ENCODE measurements around the gene MRPL33. TPM values are rescaled to one million over a fixed set of nuclear protein-coding genes. Genes with fewer than 3 reads are reported as not detected.

MRPL33 gene
- total and polyA plus RNA-seq, 2 of the 13 experiments (the other 11 are each of a cell fraction or from before 2014, with no cell fraction given): 69.7 to 218 TPM

GRCh38 chr2:27752551-27753237 lies 18.8 kb upstream of the MRPL33 start (continued):
- TF ChIP-seq ZBTB25 (CRISPR knock-in tag; IDR thresholded peaks at IDR 0.05): 0 out of 2 replicates have a peak, but pooled peaks have one; percentile 31
- TF ChIP-seq ZNF577 (CRISPR knock-in tag; IDR thresholded peaks at IDR 0.05; ENCODE audit: borderline replicate concordance, low read depth): no peak
- no peak for TF ChIP-seq ARNT (IDR thresholded peaks at IDR 0.05)
- no peak for TF ChIP-seq ZNF597 (CRISPR knock-in tag; IDR thresholded peaks at IDR 0.05)
- TF ChIP-seq SATB2 (CRISPR knock-in tag; IDR thresholded peaks at IDR 0.05): peak; percentile 58; the same call in 1 of the 2 replicates
- TF ChIP-seq NFE2L2 (IDR thresholded peaks at IDR 0.05; ENCODE audit: low read length): no peak
- peak; percentile 68 for TF ChIP-seq ASH2L (IDR thresholded peaks at IDR 0.05; ENCODE audit: insufficient read length, low read depth, low read length)
- TF ChIP-seq AKAP8 (CRISPR knock-in tag; IDR thresholded peaks at IDR 0.05): no peak
- TF ChIP-seq HNF1B (CRISPR knock-in tag; IDR thresholded peaks at IDR 0.05): 0 out of 2 replicates have a peak, but pooled peaks have one; percentile 42
- peak; percentile 28; the same call in 1 of the 2 replicates for TF ChIP-seq NFIC (IDR thresholded peaks at IDR 0.05; ENCODE audit: low read length)
- no peak for TF ChIP-seq LBX2 (CRISPR knock-in tag; IDR thresholded peaks at IDR 0.05; ENCODE audit: borderline replicate concordance)
- no peak for TF ChIP-seq CCAR2 (optimal IDR thresholded peaks at IDR 0.05; ENCODE audit: low read depth, low read length)
- no peak for TF ChIP-seq TBP (CRISPR knock-in tag; IDR thresholded peaks at IDR 0.05)
- TF ChIP-seq POLR2AphosphoS2 (IDR thresholded peaks at IDR 0.05; ENCODE audit: low read depth, low read length): no peak
- no peak for TF ChIP-seq SP140L (CRISPR knock-in tag; IDR thresholded peaks at IDR 0.05; ENCODE audit: borderline replicate concordance)
- no peak for TF ChIP-seq NBN (conservative IDR thresholded peaks at IDR 0.05)
- no peak for TF ChIP-seq FLYWCH1 (CRISPR knock-in tag; IDR thresholded peaks at IDR 0.05)
- no peak for TF ChIP-seq THRA (CRISPR knock-in tag; IDR thresholded peaks at IDR 0.05; ENCODE audit: borderline replicate concordance)
- no peak for TF ChIP-seq KAT2B (IDR thresholded peaks at IDR 0.05; ENCODE audit: borderline replicate concordance, low read depth, low read length)
- TF ChIP-seq MAFG (CRISPR knock-in tag; IDR thresholded peaks at IDR 0.05): no peak
- TF ChIP-seq HOXD1 (CRISPR knock-in tag; IDR thresholded peaks at IDR 0.05): no peak
